Erythroblast (primary cell): Measurements from ENCODE around the gene PRELID3B.

ENCODE experiments used
- DNase-seq, 2 experiments: peaks; one replicate each; lab custom pipeline; 2025; lab: John Stamatoyannopoulos, UW
- GATA1 ChIP-seq: IDR thresholded peaks from 2 replicates; pipeline ENCODE4 v1.6.1; 2011; ENCODE audit warnings: low read depth, mild to moderate bottlenecking, control low read depth, low read length, moderate library complexity
- POLR2A ChIP-seq: IDR thresholded peaks from 2 replicates; pipeline ENCODE4 v1.6.1; 2011; ENCODE audit warnings: mild to moderate bottlenecking, low read length

PRELID3B gene

DNA sequence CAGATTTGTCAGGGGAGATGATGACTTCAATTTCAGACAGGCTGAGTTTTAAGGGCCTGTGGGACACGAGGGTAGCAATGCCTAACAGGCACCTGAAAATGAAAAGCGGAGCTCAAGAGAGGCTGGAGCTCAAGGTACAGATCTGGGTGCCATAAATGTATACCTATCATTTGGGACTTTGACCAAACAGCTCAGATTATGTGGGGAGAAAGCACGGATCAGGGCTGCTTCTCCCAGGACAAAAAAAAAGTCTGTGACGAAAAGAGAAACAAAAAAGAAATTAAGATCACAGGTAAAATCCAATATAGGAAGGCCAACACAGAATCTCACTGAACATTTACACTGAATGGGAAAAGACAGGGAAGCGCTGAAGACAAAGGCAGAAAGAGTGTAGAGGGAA lies 1.9 kb downstream of the PRELID3B start:
- DNase-seq = no peak
- TF ChIP-seq GATA1 = no peak
- TF ChIP-seq POLR2A = no peak

DNA sequence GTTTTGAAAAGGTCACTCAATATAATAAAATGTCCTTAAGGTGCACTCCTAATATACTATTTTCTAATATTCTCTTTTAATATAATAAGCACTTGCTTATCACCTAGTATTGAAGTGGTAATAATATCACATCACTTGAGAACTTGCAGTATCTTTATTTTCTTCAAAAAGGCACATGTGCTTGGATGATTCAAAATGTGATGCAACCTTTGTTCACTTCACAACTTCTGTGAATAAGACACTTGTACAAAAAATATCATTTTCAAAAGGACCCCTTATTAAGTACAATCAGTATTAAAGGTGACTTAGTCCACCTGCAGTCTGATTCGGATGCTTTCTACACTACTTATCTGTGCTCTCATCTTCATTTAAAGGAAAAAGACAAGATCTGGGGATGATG lies 3.4 kb downstream of the PRELID3B start:
- peak in 1 of 2 experiments; percentile 13 for DNase-seq
- TF ChIP-seq POLR2A (no peak), GATA1 (no peak)

DNA sequence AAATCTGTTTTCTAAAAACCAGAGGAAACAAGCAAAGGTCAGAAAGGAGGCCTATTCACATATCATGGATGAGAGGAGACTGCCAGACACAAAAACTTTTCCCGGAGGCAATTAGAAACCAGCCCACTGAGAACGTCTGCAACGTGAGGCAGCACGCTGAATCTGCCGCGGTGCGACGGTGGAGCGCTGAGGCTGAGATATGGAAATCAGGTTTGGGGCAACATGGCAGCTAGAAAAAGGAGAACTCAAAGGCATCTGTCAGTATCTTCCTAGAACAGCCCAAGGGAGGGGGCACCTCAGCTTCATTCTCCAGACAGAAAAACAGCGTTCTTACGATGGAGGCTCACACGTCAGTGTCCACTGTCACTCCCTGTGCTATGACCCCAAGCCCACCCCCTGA lies 5.2 kb downstream of the PRELID3B start:
- DNase-seq = no peak
- TF ChIP-seq GATA1 = no peak
- no peak for TF ChIP-seq POLR2A

DNA sequence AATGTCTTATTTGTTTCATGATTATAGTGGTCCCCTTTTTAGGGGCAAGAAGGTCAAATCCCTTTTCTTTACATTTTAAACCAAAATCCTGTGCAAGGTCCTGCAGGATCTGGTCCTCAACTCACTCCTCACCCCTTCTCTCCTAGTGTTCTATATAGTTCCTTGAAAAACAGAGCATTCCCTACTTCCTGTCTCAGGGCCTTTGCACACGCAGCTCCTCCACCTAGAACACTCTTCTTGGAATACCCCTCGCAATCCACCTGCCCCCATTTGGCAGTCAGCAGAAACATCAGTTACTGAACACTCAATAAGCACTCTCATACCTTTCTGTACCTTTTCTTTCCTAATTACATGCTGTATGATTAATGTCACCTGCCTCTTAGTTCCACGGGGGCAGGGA lies 7.2 kb downstream of the PRELID3B start:
- no peak for DNase-seq
- TF ChIP-seq POLR2A (no peak), GATA1 (no peak)

DNA sequence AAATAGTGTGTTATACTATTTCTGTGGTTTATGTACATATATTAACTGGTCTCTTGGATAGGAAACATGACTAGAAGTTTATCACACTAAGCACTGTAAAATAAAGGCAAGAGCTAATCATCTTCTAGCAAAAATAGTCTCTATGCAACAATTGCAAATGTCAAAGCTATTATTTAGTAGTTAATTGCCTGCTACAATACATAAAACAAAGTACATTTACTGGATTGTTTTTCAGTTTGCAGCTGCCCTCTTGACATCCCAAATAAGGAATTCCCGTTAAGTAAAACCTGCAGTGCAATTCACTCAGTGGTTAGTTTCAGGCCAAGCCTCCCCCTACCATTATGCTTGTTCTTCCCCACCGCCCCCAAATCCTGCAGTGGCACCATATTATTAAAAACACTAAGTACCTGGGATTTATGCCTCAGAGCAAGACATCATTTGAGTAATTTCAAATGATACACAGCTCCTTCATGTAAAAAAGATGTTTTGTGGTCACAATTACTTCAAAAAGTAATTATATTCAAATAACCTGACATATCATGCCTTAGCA lies 8.9 kb downstream of the PRELID3B start:
- DNase-seq = no peak
- no peak for TF ChIP-seq GATA1

DNA sequence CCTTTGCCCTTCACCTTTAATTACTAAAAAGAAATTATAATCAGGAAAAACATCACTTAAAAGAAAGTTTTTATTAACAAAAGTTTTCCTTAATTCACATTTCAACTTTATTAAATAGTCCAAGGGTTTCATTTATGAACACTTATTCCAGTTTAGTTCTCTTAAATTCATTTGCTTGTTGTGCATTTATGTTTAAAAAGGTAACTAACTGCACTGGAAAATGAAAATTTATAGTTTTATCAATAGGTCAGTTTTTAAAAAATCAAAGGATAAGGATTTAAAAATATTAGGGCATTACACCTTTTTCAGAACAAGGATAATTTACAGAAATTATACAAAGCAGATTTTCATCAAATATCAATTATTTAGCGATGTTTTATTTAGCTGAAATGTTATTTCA lies 9.5 kb downstream of the PRELID3B start:
- TF ChIP-seq POLR2A (no peak), GATA1 (no peak)
- no peak for DNase-seq

DNA sequence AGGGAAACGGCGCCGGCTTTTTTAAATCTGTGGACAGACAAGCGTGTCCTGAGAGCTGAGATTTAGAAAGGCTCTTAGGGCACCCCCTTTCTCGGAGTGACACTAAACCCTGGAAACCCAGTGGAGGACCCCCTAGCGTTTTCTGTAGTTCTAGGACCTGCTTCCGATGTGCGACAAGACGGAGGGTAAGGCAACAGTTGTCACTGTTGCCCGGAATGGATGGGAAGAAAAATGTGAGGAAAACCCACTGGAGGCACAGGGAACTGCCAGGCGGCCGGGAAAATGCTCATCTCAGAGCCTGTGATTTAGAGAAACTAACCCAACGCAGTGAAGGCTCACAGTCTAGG lies 9.9 kb downstream of the PRELID3B start:
- DNase-seq = no peak
- TF ChIP-seq GATA1 (no peak), POLR2A (no peak)

DNA sequence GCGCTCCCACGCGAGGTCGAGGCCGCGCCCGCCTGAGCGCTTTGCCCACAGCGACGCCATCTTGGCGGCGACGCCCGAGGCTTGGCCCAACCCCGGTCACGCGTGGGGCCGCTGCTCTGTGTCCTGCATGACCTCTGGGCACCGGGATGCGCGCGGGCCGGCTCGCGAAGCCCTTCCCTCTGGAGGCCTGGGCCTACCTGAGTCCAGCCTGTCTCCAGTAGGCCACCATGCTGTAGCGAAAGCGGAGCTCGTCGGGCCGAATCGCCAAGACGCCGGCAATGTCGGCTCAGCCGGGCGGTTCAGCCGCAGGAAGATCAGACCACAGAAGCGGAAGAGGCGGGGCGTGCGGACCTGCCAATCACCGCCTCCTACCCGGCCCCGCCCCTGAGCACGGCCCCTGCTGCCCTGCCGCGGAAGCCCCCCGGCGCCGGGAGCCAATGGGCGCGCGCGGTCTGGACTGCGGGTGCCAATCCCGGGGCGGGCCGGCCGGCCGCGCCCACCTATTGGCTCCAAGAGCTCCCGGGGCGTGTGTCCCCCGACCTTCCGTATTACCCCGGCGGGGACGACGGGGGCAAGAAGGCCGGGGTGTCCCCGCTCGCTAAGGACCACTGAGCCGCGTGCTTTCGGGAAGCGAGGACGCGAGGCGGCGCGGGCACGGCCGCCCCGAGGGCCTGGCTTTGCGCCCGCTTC lies 10.4 kb downstream of the PRELID3B start, which contains the start of gene ATP5F1E:
TSS of gene ATP5F1E (minus strand) at position 313 of the 690 bp plus-strand sequence. CDS start at position 229, 84 bp downstream.
- TF ChIP-seq POLR2A = peak; percentile 93
- TF ChIP-seq GATA1 = no peak
- DNase-seq = peak; percentile 97 to 98

DNA sequence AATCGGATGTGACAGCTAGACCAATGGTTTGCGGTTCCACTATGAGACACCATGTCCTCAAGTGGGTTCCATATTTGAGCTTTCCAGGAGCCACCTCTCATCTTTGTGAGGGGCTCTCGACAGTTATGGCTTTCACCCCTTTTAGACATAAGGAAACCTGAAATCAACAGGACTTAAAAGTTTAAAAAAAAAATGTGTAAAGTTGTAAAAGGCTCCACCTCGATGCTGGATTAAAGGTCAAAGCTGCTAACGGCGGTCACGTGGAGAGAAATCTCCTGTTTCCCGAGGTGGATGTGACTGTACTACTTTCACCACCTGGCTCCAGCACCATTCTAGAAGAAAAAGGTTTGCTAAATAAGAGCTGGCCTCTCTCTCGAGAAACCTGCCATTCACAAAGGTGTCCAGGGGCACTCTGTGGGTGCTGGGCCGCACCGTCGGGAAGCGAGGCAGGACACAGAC lies 11.0 kb downstream of the PRELID3B start:
- no peak for DNase-seq
- no peak for TF ChIP-seq POLR2A
- TF ChIP-seq GATA1 = no peak

DNA sequence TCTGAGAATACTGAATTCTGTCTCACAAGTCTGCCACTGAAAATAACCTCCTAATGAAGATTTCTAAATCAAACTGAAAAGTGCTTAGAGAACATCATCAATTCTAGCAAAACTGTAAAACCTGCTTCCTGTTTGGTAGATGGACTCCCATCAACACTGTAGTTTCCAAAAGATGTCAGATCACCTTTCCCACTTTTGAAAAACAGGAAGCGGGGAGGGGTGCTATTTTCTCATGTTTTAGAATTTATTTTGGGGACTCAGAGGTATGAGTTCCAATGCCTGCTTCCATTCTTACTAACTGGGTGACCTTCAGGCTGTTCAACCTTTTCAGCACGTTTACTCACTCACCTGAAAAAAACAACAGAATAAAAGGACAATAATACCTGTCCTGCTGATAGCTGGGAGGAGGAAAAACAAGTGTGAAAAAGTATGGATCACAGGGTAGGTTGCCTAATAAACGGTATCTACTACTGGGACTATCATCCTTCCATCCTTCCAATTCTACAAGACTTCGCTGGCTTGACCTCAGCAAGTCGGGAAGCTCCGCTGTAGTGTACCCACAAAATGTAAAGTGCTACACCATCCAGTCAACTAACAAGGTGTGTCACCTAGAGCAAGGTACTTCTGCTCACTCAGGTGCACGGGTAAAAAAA lies 11.5 kb downstream of the PRELID3B start:
- no peak for DNase-seq
- no peak for TF ChIP-seq GATA1
- no peak for TF ChIP-seq POLR2A

DNA sequence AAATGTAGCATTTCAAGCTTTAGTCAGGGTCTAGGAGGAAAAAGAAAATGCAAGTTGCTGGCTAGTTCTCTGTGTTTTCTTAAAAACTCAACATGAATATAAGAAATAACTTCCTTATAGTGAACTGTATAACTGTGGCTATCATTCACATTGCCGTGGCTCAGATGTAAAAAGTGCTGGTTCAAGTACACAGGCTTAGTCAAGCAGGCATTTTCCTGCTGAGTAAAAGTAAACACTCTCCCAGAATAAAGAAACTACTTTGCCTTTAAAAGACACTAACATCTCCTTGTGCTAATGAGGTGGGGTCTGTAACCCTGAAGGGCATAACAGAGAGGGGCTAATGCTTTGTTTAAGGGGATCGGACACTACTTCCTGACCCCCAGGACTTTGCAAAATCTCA lies 13.8 kb downstream of the PRELID3B start:
- TF ChIP-seq GATA1 (no peak), POLR2A (no peak)
- DNase-seq = no peak

DNA sequence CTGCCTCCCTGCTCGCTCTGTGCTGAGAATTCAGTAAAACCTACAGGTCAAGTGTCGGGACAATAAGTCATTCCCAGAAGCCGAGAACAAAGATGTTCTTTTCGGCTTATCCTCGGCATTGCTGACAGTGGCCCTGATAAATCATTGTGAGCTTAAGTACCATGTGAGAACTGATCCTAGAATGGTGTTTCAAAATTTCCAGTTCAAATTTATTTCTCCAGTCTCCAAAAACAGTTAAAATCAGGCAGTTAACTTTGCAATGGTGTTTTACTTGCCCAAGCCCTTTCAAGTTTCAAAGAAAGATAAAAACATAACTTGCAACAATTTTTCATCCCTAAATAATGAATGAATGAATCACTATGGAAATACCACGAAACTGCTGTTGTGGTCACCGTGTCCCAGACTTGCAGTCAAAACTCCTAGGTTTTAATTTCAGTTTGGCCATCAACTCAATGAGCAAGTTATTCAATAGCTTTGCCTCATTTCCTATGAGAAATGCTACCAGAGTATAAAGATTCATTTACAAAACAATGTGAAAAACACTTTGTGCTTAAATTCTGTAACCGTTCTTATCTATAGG lies 14.8 kb downstream of the PRELID3B start:
- no peak for DNase-seq
- TF ChIP-seq GATA1 = no peak
- no peak for TF ChIP-seq POLR2A

DNA sequence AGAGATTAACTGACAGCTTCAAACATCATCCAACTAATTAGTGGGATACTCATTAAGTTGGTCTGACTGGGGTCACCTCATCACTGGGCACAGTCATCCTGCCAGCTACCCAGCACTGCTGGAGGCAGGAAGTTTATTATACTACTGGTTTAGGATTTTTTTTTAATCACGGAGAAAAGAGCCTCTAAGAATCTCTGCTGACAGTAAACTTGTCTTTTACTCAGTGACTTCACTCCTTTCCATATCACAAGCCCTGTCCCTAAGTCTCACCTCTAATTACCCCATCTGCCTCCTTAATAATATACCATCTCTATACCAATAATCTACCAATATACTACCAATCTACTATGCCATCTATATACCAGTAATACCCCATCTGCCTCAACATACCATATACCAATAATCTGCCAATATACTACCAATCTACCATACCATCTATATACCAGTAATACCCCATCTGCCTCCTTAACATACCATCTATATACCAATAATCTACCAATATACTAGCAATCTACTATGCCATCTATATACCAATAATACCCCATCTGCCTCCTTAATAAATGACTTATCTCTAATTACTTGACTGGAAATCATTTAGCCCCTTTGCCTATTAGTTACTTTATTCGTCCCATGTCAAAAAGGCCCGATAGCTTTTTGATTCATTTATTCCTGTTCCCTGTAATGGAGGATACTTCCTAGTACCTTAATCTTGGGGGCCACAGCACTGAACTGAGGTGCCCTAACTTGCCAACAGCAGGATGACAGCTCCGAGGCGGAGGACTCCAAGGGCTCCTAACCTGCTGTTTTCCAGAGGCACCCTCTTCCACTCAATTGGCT lies 15.5 kb downstream of the PRELID3B start:
- DNase-seq = no peak
- TF ChIP-seq GATA1 = no peak
- no peak for TF ChIP-seq POLR2A
